ENCODE data around the gene SYT9. TPM values are rescaled to one million over a fixed set of nuclear protein-coding genes. Genes with fewer than 3 reads are reported as not detected.

Gene SYT9
- total and polyA plus RNA-seq, 2 donors (not counting 3 experiments of a cell fraction or from before 2014, with no cell fraction given), result 0.23 TPM; not detected in 1

DNA sequence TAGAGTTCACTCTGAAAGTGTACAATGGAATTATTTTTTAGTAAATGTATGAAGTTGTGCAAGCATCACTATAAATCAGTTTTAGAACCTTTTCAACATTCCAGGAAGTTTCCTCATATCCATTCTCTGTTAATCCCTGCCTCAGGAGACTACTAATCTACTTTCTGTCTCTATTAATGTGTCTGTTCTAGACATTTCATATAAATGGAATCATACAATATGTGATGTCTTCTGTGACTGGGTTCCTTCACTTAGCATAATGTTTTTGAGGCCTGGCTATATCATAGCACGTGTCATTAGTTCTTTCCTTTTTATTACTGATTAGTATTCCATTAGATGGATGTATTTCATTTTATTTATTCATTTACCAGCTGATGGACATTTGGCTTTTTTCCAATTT is 17.1 kb downstream of the SYT9 start:
- dilution Hi-C loops (cut with MboI; ENCODE audit: extremely low pct_ligation_motif_present, low sequenced_read_pairs) (no loop called here), intact Hi-C loops (cut with micrococcal nuclease) (no loop called here)
- ChIA-PET POLR2A (no interaction called here), CTCF (no interaction called here)
- FAIRE-seq (no peak), DNase-seq (ENCODE audit: low read depth, low spot score) (no peak)
- no peaks in the 10 kb centered on the region for H4K20me1 ChIP-seq (replicated peaks; ENCODE audit: control insufficient read depth, extremely low read depth, insufficient read depth, low read length)
- no peaks in the 10 kb centered on the region for H3K9me3 ChIP-seq (replicated peaks; ENCODE audit: control insufficient read depth, insufficient read depth, low read length)
- no peak overlapping the region for H3K4me2 ChIP-seq (ENCODE audit: insufficient read depth, low read length)
- no peak overlapping the region for H3K9ac ChIP-seq (replicated peaks; ENCODE audit: extremely low read depth, insufficient read depth, low read length)
- no peaks in the 10 kb centered on the region for H3K9me1 ChIP-seq (replicated peaks; ENCODE audit: control insufficient read depth, extremely low read depth, insufficient read depth, low read length)
- H2AFZ ChIP-seq (ENCODE audit: low read depth, low read length), result no peak overlapping the region
- H3K79me2 ChIP-seq (ENCODE audit: control insufficient read depth, insufficient read depth, low read length), result no peaks in the 10 kb centered on the region
- BruUV-seq (replicated peaks), result no TSS peak
- H3K27me3 ChIP-seq (ENCODE audit: control insufficient read depth in 2 of 2, insufficient read depth in 2 of 2, low read length in 2 of 2), result no peaks in the 10 kb centered on the region
- no peak overlapping the region for H3K4me3 ChIP-seq (replicated peaks in 1 of 3; ENCODE audit: insufficient read depth in 1 of 3, low read depth in 1 of 3, low read length in 3 of 3)
- no peak for TF ChIP-seq POLR2AphosphoS5 (IDR thresholded peaks at IDR 0.05; ENCODE audit: insufficient read depth, low read depth, low read length)
- no peak for TF ChIP-seq GATA2 (IDR thresholded peaks at IDR 0.05; ENCODE audit: insufficient read depth, insufficient read length, low read depth, low read length)
- no peak for TF ChIP-seq MYC (IDR thresholded peaks at IDR 0.05; ENCODE audit: low read depth, low read length)
- TF ChIP-seq JUN (IDR thresholded peaks at IDR 0.05; ENCODE audit: borderline replicate concordance, insufficient read depth, insufficient read length, low read depth), result no peak
- TF ChIP-seq FOS (IDR thresholded peaks at IDR 0.05; ENCODE audit: borderline replicate concordance, insufficient read depth, low read length), result no peak
- TF ChIP-seq MAX (IDR thresholded peaks at IDR 0.05; ENCODE audit: insufficient read depth, insufficient read length), result no peak
- TF ChIP-seq EZH2 (IDR thresholded peaks at IDR 0.05; ENCODE audit: borderline replicate concordance, low read depth, low read length, severe bottlenecking), result no peak
- TF ChIP-seq CTCF (IDR thresholded peaks at IDR 0.05; ENCODE audit: extremely low read depth in 1 of 2, insufficient read depth in 1 of 2, low read depth in 1 of 2, low read length in 2 of 2), result no peak
- TF ChIP-seq POLR2A (IDR thresholded peaks at IDR 0.05; ENCODE audit: low read depth, low read length), result no peak
- H3K27ac ChIP-seq (ENCODE audit: insufficient read depth, low read depth, low read length), result no peak overlapping the region
- H3K36me3 ChIP-seq (ENCODE audit: control insufficient read depth in 2 of 2, extremely low read depth in 1 of 2, insufficient read depth in 2 of 2, low read length in 2 of 2), result no peaks in the 10 kb centered on the region
- no peaks in the 10 kb centered on the region for H3K4me1 ChIP-seq (ENCODE audit: control insufficient read depth, extremely low read depth, insufficient read depth, low read length)

All from endothelial cell of umbilical vein (primary cell).